ENCODE results near the gene JAML.

DNA sequence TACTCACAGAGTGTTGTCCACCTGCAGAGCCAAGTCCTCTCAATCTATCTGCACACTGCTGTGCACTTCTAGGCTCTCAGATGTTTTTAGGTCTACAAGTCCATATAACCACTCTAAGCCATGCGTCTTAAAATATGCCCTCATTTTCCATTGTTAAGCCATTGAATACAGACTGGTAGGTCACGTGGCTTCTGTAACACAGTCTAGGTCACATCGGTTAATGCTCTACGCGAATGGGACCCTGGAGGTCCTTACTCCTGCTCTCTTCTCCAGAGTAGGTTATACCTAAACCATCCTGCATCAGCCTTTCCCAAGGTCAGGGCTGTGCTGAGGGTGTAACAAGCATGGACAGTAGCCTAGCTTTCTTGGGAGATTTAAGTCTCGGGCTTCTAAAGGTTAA is 819 bp downstream of the JAML start:
- TF ChIP-seq, protein P1, sequence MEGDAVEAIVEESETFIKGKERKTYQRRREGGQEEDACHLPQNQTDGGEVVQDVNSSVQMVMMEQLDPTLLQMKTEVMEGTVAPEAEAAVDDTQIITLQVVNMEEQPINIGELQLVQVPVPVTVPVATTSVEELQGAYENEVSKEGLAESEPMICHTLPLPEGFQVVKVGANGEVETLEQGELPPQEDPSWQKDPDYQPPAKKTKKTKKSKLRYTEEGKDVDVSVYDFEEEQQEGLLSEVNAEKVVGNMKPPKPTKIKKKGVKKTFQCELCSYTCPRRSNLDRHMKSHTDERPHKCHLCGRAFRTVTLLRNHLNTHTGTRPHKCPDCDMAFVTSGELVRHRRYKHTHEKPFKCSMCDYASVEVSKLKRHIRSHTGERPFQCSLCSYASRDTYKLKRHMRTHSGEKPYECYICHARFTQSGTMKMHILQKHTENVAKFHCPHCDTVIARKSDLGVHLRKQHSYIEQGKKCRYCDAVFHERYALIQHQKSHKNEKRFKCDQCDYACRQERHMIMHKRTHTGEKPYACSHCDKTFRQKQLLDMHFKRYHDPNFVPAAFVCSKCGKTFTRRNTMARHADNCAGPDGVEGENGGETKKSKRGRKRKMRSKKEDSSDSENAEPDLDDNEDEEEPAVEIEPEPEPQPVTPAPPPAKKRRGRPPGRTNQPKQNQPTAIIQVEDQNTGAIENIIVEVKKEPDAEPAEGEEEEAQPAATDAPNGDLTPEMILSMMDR (IDR thresholded peaks at IDR 0.05): no peak
- no peak for TF ChIP-seq POLR2A (IDR thresholded peaks at IDR 0.05; ENCODE audit: low read depth)

All from esophagus muscularis mucosa (tissue), 3 donors.